Parathyroid adenoma (tissue), 2 donors: ENCODE data around the gene ZDHHC4.

ENCODE experiments used
- H2AFZ ChIP-seq: fragments of 300-600 bp; sonication (generic); one replicate; pipeline ENCODE4 v1.7.0; 2017; ENCODE audit warnings: antibody characterized with exemption, mild to moderate bottlenecking
- H3K27ac ChIP-seq: fragments of 300-600 bp; sonication (generic); one replicate; pipeline ENCODE4 v1.7.0; 2017
- H3K27me3 ChIP-seq: fragments of 300-600 bp; sonication (generic); one replicate; pipeline ENCODE4 v1.7.0; 2017; ENCODE audit warnings: low read length; ENCODE audit not compliant: control insufficient read depth, insufficient read depth
- H3K36me3 ChIP-seq: fragments of 300-600 bp; sonication (generic); one replicate; pipeline ENCODE4 v1.7.0; 2017; ENCODE audit warnings: low read length; ENCODE audit not compliant: control insufficient read depth, insufficient read depth
- H3K4me1 ChIP-seq: fragments of 300-600 bp; sonication (generic); one replicate; pipeline ENCODE4 v1.7.0; 2017; ENCODE audit warnings: control low read depth
- H3K4me2 ChIP-seq: fragments of 300-600 bp; sonication (generic); one replicate; pipeline ENCODE4 v1.7.0; 2017; ENCODE audit warnings: low read length
- H3K4me3 ChIP-seq: fragments of 300-600 bp; sonication (generic); one replicate; pipeline ENCODE4 v1.7.0; 2017; ENCODE audit warnings: low read depth, low read length
- H3K79me2 ChIP-seq: fragments of 300-600 bp; sonication (generic); one replicate; pipeline ENCODE4 v1.7.0; 2017; ENCODE audit warnings: control low read depth
- H3K9ac ChIP-seq: fragments of 300-600 bp; sonication (generic); one replicate; pipeline ENCODE4 v1.7.0; 2017; ENCODE audit warnings: mild to moderate bottlenecking
- H3K9me3 ChIP-seq: fragments of 300-600 bp; sonication (generic); one replicate; pipeline ENCODE4 v1.7.0; 2017; ENCODE audit warnings: low read length; ENCODE audit not compliant: control insufficient read depth
- TF ChIP-seq, protein P1 (sequence below): fragments of 300-600 bp; sonication (generic); IDR thresholded peaks from one replicate; pipeline ENCODE4 v1.7.0; 2017; ENCODE audit warnings: antibody characterized with exemption, mild to moderate bottlenecking
- donor health status: primary hyperparathyroidism.

ZDHHC4 gene

DNA sequence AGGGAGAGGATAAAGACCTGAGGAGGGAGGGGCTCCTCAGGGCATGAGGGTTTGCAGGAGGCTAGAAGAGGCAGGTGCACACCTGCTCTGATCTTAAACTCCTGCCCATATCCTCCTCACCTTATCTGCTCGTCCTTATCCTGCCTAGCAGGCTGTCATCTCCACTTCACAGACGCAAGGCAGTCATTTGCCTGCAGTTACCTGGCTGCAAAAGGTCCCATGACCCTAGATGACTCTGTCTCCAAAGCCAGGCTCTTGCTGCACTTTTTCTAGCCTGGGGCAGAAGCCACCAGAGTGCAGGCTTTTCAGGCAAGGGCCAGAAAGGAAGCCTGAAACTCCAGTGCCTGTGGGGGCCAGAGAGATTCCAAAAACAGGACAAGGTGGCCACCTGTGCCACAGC, 36.5 kb downstream of the ZDHHC4 start:
- TF ChIP-seq, protein P1, sequence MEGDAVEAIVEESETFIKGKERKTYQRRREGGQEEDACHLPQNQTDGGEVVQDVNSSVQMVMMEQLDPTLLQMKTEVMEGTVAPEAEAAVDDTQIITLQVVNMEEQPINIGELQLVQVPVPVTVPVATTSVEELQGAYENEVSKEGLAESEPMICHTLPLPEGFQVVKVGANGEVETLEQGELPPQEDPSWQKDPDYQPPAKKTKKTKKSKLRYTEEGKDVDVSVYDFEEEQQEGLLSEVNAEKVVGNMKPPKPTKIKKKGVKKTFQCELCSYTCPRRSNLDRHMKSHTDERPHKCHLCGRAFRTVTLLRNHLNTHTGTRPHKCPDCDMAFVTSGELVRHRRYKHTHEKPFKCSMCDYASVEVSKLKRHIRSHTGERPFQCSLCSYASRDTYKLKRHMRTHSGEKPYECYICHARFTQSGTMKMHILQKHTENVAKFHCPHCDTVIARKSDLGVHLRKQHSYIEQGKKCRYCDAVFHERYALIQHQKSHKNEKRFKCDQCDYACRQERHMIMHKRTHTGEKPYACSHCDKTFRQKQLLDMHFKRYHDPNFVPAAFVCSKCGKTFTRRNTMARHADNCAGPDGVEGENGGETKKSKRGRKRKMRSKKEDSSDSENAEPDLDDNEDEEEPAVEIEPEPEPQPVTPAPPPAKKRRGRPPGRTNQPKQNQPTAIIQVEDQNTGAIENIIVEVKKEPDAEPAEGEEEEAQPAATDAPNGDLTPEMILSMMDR: no peak
- no peak overlapping the region for H3K9ac ChIP-seq
- H3K9me3 ChIP-seq: no peaks in the 10 kb centered on the region
- no peaks in the 10 kb centered on the region for H3K36me3 ChIP-seq
- no peak overlapping the region for H3K4me3 ChIP-seq
- H3K27ac ChIP-seq: no peak overlapping the region
- no peaks in the 10 kb centered on the region for H3K79me2 ChIP-seq
- H2AFZ ChIP-seq: no peak overlapping the region
- H3K27me3 ChIP-seq: no peaks in the 10 kb centered on the region
- no peak overlapping the region for H3K4me2 ChIP-seq
- H3K4me1 ChIP-seq: peaks cover 2% of the 10 kb centered on the region

- Histone ChIP-seq H3K27ac (no peak within 1 kb of the TSS), H3K79me2 (no peaks in the 10 kb centered on the region), H3K4me1 (peaks cover 2% of the 10 kb centered on the region), H3K36me3 (no peaks in the 10 kb centered on the region), H2AFZ (peak within 1 kb of the TSS; percentile 81), H3K4me2 (peak within 1 kb of the TSS; percentile 91), H3K4me3 (peak within 1 kb of the TSS; percentile 47), H3K9me3 (no peaks in the 10 kb centered on the region), H3K9ac (no peak within 1 kb of the TSS), H3K27me3 (no peaks in the 10 kb centered on the region)
- TF ChIP-seq, protein P1: no peak
Measured at GRCh38 chr7:6614953-6615722, 37.9 kb downstream of the ZDHHC4 start, which contains the start of gene ZNF853. ZNF853 (plus strand) TSS chr7:6615610; CDS start chr7:6616175, 565 bp downstream.

DNA sequence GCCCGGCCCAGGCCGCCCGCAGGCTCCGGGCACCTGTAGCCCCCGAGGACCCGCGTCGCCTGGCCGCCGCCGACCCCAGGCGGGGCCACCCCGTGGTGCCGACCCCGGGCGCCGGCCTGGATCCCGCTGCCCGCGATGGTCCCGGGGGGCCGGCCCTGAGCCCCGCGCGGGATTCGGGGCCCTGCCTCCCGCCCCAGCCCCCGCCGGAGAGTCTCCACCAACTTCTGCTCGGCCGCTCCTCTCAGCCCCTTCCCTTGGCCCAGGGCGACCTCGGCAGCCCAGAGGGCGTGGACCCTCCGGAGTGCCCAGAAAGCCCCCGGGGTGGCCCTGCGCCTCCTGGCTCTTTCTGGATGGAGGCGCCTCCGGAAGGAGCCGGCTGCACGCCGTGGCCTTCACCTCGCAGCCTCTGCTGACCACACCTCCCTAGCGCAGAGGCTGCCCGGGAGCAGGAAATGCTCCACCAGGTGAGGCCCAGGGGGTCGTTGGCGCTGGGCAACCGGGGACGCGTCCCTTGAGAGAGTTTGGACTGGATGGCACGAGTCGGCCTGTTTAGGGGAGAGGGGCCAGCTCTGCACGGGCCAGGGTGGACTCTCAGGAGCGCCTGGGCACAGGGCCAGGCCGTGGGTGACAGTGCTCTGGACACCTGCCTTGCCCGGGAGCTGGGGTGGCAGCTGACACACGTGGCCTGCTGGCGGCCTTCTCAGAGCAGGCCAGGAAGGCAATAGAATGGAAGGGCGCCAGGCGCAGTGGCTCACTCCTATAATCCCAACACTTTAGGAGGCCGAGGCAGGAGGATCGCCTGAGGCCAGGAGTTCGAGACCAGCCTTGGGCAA, 38.7 kb downstream of the ZDHHC4 start:
- peaks cover 2% of the 10 kb centered on the region for H3K4me1 ChIP-seq
- TF ChIP-seq, protein P1: no peak
- H3K9ac ChIP-seq: no peak overlapping the region
- no peaks in the 10 kb centered on the region for H3K9me3 ChIP-seq
- peak overlapping the region; percentile 91 for H3K4me2 ChIP-seq
- no peak overlapping the region for H3K27ac ChIP-seq
- peak overlapping the region; percentile 70 for H2AFZ ChIP-seq
- no peaks in the 10 kb centered on the region for H3K79me2 ChIP-seq
- H3K27me3 ChIP-seq: no peaks in the 10 kb centered on the region
- peak overlapping the region; percentile 47 for H3K4me3 ChIP-seq
- H3K36me3 ChIP-seq: no peaks in the 10 kb centered on the region

- Histone ChIP-seq H2AFZ (no peak overlapping the region), H3K4me3 (no peak overlapping the region), H3K36me3 (no peaks in the 10 kb centered on the region), H3K9ac (no peak overlapping the region), H3K4me1 (peaks cover 2% of the 10 kb centered on the region), H3K27ac (no peak overlapping the region), H3K27me3 (no peaks in the 10 kb centered on the region), H3K79me2 (no peaks in the 10 kb centered on the region), H3K9me3 (no peaks in the 10 kb centered on the region), H3K4me2 (no peak overlapping the region)
- TF ChIP-seq, protein P1: no peak
Measured at GRCh38 chr7:6616854-6617643, 39.8 kb downstream of the ZDHHC4 start.
